A549 (cell line): ENCODE measurements around the gene NR3C1. TPM values are rescaled to one million over a fixed set of nuclear protein-coding genes. Genes with fewer than 3 reads are reported as not detected.
A peak's percentile ranks its signal among the peaks of the same experiment; 100 is the strongest.

Source experiments
- ATAC-seq, 2 experiments: fragments of 200-7000 bp in 1 of 2; fragments of >200 bp in 1 of 2; cut with Nextera tagmentation in 1 of 2; cut with Tn5 transposase in 1 of 2; 3 replicates each; pipeline versions ENCODE4 v1.8.0 to v1.9.1; 2018 to 2020; ENCODE audit warnings: mild to moderate bottlenecking in 1 of 2, moderate library complexity in 1 of 2
- CTCF ChIA-PET: fragments of 300-600 bp; sonication (Branson Sonifier 250); formaldehyde crosslinking; extraction: SDS; loops from one replicate; lab custom pipeline; 2021; ENCODE audit warnings: antibody characterized with exemption, inconsistent platforms; lab: Yijun Ruan, JAX
- POLR2A ChIA-PET: fragments of 350-600 bp; formaldehyde crosslinking; extraction: SDS; loops from one replicate; lab custom pipeline; 2021; ENCODE audit warnings: antibody characterized with exemption, inconsistent platforms; lab: Yijun Ruan, JAX
- DNase-seq, 2 experiments: peaks; one replicate each; pipeline versions ENCODE4 v3.0.0 to v3.0.0-alpha.2; 2011 to 2016; ENCODE audit warnings: low read depth in 1 of 2, low spot score in 1 of 2
- FAIRE-seq: peaks from 2 replicates; lab custom pipeline; 2011; peaks lifted over from hg19 to GRCh38; lab: Jason Lieb, UNC
- H3K27ac ChIP-seq, 2 experiments: fragments of >200 bp; sonication (Bioruptor Twin); formaldehyde crosslinking; 3 replicates each; pipeline ENCODE4 v1.5.1; 2016 to 2017
- H3K4me1 ChIP-seq: fragments of >200 bp; sonication (Bioruptor Twin); formaldehyde crosslinking; 3 replicates; pipeline ENCODE4 v1.6.1; 2016
- H3K4me2 ChIP-seq: fragments of >200 bp; sonication (Bioruptor Twin); formaldehyde crosslinking; 3 replicates; pipeline ENCODE4 v1.6.1; 2016
- H3K4me3 ChIP-seq: fragments of >200 bp; sonication (Bioruptor Twin); formaldehyde crosslinking; 3 replicates; pipeline ENCODE4 v1.5.1; 2016
- H3K9me3 ChIP-seq: fragments of >200 bp; sonication (Bioruptor Twin); formaldehyde crosslinking; 3 replicates; pipeline ENCODE4 v1.6.1; 2016
- BHLHE40 ChIP-seq: IDR thresholded peaks from 2 replicates; pipeline ENCODE4 v1.6.1; 2012; ENCODE audit warnings: low read depth, low read length, inconsistent platforms
- EHMT2 ChIP-seq: fragments of 200-600 bp; sonication (generic); IDR thresholded peaks from 2 replicates; pipeline ENCODE4 v1.6.1; 2016; ENCODE audit warnings: antibody characterized with exemption, low read depth, mild to moderate bottlenecking, moderate library complexity
- FOSL2 ChIP-seq, 2 experiments: fragments of 450-650 bp in 1 of 2; fragments of >200 bp in 1 of 2; sonication (Bioruptor Twin) in 1 of 2; formaldehyde crosslinking; IDR thresholded peaks; 2 replicates each; pipeline versions ENCODE4 v1.5.0 to v1.6.1; 2016 to 2020; ENCODE audit warnings: mild to moderate bottlenecking in 1 of 2, moderate library complexity in 1 of 2
- GATA3 ChIP-seq: IDR thresholded peaks from 2 replicates; pipeline ENCODE4 v1.6.1; 2012; ENCODE audit warnings: borderline replicate concordance
- HDAC2 ChIP-seq: fragments of 200-600 bp; sonication (generic); IDR thresholded peaks from 2 replicates; pipeline ENCODE4 v1.6.1; 2016
- HOXB13 ChIP-seq: fragments of 250-450 bp; sonication (Bioruptor Pico); IDR thresholded peaks from 2 replicates; pipeline ENCODE4 v1.5.0; 2020; ENCODE audit warnings: low read depth, mild to moderate bottlenecking, moderate library complexity
- RAD21 ChIP-seq, 2 experiments: fragments of >200 bp in 1 of 2; sonication (Bioruptor Twin) in 1 of 2; formaldehyde crosslinking in 1 of 2; IDR thresholded peaks in 1 of 2; conservative IDR thresholded peaks in 1 of 2; 2 replicates in 1 of 2; 3 replicates in 1 of 2; pipeline ENCODE4 v1.6.1; 2012 to 2018; ENCODE audit warnings: inconsistent platforms in 1 of 2
- RCOR1 ChIP-seq: fragments of 150-350 bp; IDR thresholded peaks from 2 replicates; pipeline ENCODE4 v1.6.1; 2014; ENCODE audit warnings: antibody characterized with exemption, low read length, low read depth
- SMC3 ChIP-seq: fragments of >200 bp; sonication (Bioruptor Twin); formaldehyde crosslinking; IDR thresholded peaks from 3 replicates; pipeline ENCODE4 v1.6.1; 2018; ENCODE audit warnings: inconsistent platforms
- ZNF302 ChIP-seq: fragments of 250-450 bp; sonication (Bioruptor Pico); IDR thresholded peaks from 2 replicates; pipeline ENCODE4 v1.9.0; 2021; ENCODE audit warnings: inconsistent platforms, mild to moderate bottlenecking, moderate library complexity
- ZSCAN20 ChIP-seq: fragments of 250-450 bp; sonication (Bioruptor Pico); IDR thresholded peaks from 2 replicates; pipeline ENCODE4 v1.8.0; 2022; ENCODE audit warnings: mild to moderate bottlenecking, moderate library complexity
- WGBS: methylation state at CpG from one replicate; pipeline ENCODE4 v1.1.6; 2017; ENCODE audit errors: missing lambda C conversion rate; 5-methylcytosine and 5-hydroxymethylcytosine counted together
- polyA plus RNA-seq, 4 experiments: library from polyadenylated mRNA; depleted of rRNA in 3 of 4; stranded (reverse); fragments of >200 nt; fragmentation: RNase III in 1 of 4; extraction: RNeasy Plus Mini Kit Qiagen cat#74134 plus additional on column Dnase treatment in 1 of 4; gene quantifications; 2 replicates in 3 of 4; 3 replicates in 1 of 4; pipeline ENCODE4 v1.2.3, GENCODE V29; 2011 to 2017
- TF ChIP-seq, protein P1 (sequence below): fragments of 450-650 bp; IDR thresholded peaks from 2 replicates; pipeline ENCODE4 v1.6.1; 2014; ENCODE audit warnings: antibody characterized with exemption
- TF ChIP-seq, protein P2 (sequence below): fragments of >200 bp; sonication (Bioruptor Twin); formaldehyde crosslinking; IDR thresholded peaks from 3 replicates; pipeline ENCODE4 v1.6.1; 2016
- TF ChIP-seq, protein P3 (sequence below): IDR thresholded peaks from 2 replicates; pipeline ENCODE4 v1.6.1; 2012
- TF ChIP-seq, protein P4 (sequence below): fragments of 250-450 bp; sonication (Bioruptor Pico); IDR thresholded peaks from 2 replicates; pipeline ENCODE4 v1.5.0; 2020; ENCODE audit warnings: low read depth, mild to moderate bottlenecking, moderate library complexity
- TF ChIP-seq, protein P5 (sequence below): IDR thresholded peaks from 2 replicates; pipeline ENCODE4 v1.6.1; 2012; ENCODE audit warnings: low read depth, borderline replicate concordance
- TF ChIP-seq, protein P6 (sequence below): IDR thresholded peaks from 2 replicates; pipeline ENCODE4 v1.6.1; 2012
- TF ChIP-seq, protein P7 (sequence below): fragments of >200 bp; sonication (Bioruptor Twin); formaldehyde crosslinking; IDR thresholded peaks from 3 replicates; pipeline ENCODE4 v1.5.1; 2016
- TF ChIP-seq, protein P8 (sequence below): fragments of 250-450 bp; sonication (Bioruptor Pico); IDR thresholded peaks from 2 replicates; pipeline ENCODE4 v1.5.0; 2021; ENCODE audit warnings: mild to moderate bottlenecking, moderate library complexity, borderline replicate concordance

NR3C1 gene
- polyA plus RNA-seq, 2 of the 4 experiments (the other 2 are of a cell fraction): 46.5 to 73.0 TPM

DNA sequence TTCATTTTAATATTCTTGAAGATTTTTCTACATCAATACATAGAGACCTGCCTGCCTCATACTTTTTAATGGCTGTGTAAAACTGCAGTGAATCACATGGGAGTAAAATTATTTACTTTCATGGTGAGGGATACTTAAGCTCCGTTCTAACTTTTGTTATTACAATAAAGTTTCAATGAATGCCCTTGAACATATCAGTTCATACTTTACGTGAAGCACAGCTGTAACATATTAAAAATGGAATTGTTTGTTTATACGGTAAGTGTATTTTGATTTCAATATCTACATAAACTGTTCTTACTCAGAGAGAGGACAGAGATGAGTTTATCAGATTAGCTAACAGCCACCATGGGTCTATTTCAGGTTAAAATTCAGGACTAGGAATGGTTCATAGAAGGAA is 155.1 kb downstream of the NR3C1 start:
- H3K9me3 ChIP-seq: no peaks in the 10 kb centered on the region
- no peak for DNase-seq
- WGBS: 91% methylated on average over 3 of the region's 3 CpGs
- TF ChIP-seq ZSCAN20: no peak
- FAIRE-seq: no peak
- CTCF ChIA-PET: interaction anchor here (0.9 kb wide), 1 partner anchor 11 kb away, joined by 3 read pairs; no protein-coding TSS in a partner anchor
- peaks cover 52% of the 10 kb centered on the region for H3K4me1 ChIP-seq
- no peak overlapping the region for H3K4me3 ChIP-seq
- POLR2A ChIA-PET: no interaction called here
- ATAC-seq: no peak
- peak overlapping the region; percentile 69 to 92 for H3K27ac ChIP-seq
- H3K4me2 ChIP-seq: peak overlapping the region; percentile 39; the same call in 2 of the 3 replicates

DNA sequence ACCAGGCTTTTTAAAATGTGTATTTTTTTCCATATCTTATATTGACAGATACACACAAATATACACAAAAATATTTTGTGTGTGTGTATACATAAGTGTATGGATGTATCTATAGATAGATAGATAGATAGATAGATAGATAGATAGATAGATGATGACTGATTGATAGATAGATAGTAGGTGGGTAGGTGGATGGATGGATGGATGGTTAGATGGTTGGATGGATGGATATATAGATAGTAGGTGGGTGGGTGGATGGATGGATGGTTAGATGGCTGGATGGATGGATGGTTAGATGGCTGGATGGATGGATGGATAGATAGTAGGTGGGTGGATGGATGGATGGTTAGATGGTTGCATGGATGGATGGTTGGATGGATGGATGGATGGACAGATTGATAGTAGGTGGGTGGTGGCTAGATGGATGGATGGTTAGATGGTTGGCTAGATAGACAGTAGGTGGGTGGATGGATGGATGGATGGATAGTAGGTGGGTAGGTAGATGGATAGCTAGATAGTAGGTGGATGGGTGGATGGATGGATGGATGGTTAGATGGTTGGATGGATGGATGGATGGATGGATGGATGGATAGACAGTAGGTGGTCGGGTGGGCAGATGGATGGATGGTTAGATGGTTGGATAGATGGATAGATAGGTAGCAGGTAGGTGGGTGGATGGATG is 156.2 kb downstream of the NR3C1 start:
- TF ChIP-seq ZNF302 (no peak), HOXB13 (CRISPR knock-in tag) (no peak), RCOR1 (no peak), GATA3 (no peak)
- TF ChIP-seq, protein P1, sequence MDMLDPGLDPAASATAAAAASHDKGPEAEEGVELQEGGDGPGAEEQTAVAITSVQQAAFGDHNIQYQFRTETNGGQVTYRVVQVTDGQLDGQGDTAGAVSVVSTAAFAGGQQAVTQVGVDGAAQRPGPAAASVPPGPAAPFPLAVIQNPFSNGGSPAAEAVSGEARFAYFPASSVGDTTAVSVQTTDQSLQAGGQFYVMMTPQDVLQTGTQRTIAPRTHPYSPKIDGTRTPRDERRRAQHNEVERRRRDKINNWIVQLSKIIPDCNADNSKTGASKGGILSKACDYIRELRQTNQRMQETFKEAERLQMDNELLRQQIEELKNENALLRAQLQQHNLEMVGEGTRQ: no peak
- DNase-seq (no peak), ATAC-seq (no peak), FAIRE-seq (no peak)
- H3K9me3 ChIP-seq: no peaks in the 10 kb centered on the region
- WGBS: 96% methylated on average over 1 of the region's 1 CpG
- ChIA-PET POLR2A (no interaction called here), CTCF (interaction anchor here (0.6 kb wide), 1 partner anchor 232 kb away, joined by 3 read pairs; no protein-coding TSS in a partner anchor)
- peaks cover 63% of the 10 kb centered on the region for H3K4me1 ChIP-seq
- H3K27ac ChIP-seq: peak overlapping the region; percentile 88 to 92
- no peak overlapping the region for H3K4me3 ChIP-seq
- no peak overlapping the region; the same call in 2 of the 3 replicates for H3K4me2 ChIP-seq

DNA sequence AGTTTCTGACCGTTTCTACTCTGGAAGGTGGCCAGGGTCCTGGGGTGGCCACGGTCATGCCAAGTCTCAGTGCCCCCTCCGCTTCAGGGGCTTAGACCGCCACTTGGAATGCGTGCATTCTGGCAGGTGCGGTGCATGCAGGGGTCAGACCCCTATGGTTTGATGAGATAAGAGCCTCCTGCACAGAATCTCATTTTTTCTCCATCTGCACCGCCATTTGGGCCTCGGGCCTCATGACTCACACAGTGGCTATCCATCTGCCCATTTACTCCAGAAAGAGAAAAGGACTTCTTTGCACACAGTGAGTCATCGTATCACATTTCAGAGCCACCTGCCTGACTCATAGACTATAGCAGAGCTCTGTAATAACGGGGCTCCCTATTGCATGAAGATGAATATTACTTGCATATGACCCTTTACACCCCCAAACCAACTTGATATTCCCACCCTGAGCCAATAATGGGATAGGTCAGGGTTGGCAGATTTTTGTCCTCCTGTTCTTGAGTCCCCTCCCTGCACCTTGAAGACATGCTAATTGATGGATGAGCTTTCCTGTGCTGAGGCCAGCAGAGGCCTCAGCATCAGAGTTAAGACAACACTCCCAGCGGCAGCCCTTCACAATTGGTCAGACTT is 157.4 kb downstream of the NR3C1 start:
- no peaks in the 10 kb centered on the region for H3K9me3 ChIP-seq
- peaks cover 75% of the 10 kb centered on the region for H3K4me1 ChIP-seq
- CTCF ChIA-PET: interaction anchor here (1.6 kb wide), 1 partner anchor 66 kb away, joined by 3 read pairs; no protein-coding TSS in a partner anchor
- peak overlapping the region; percentile 83 for H3K4me2 ChIP-seq
- POLR2A ChIA-PET: interaction anchor here (2.1 kb wide), 1 partner anchor 158 kb away, joined by 9 read pairs; the partner anchor contains the start of gene NR3C1
- no peak overlapping the region for H3K4me3 ChIP-seq
- WGBS: 3% methylated on average over 11 of the region's 11 CpGs
- ATAC-seq: peak; percentile 87 to 90
- DNase-seq: peak; percentile 94 to 96
- H3K27ac ChIP-seq: peak overlapping the region; percentile 88 to 92
- FAIRE-seq: no peak
- no peak for TF ChIP-seq RCOR1
- TF ChIP-seq, protein P2, sequence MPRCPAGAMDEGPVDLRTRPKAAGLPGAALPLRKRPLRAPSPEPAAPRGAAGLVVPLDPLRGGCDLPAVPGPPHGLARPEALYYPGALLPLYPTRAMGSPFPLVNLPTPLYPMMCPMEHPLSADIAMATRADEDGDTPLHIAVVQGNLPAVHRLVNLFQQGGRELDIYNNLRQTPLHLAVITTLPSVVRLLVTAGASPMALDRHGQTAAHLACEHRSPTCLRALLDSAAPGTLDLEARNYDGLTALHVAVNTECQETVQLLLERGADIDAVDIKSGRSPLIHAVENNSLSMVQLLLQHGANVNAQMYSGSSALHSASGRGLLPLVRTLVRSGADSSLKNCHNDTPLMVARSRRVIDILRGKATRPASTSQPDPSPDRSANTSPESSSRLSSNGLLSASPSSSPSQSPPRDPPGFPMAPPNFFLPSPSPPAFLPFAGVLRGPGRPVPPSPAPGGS: peak; percentile 90; the same call in 2 of the 3 replicates
- TF ChIP-seq, protein P3, sequence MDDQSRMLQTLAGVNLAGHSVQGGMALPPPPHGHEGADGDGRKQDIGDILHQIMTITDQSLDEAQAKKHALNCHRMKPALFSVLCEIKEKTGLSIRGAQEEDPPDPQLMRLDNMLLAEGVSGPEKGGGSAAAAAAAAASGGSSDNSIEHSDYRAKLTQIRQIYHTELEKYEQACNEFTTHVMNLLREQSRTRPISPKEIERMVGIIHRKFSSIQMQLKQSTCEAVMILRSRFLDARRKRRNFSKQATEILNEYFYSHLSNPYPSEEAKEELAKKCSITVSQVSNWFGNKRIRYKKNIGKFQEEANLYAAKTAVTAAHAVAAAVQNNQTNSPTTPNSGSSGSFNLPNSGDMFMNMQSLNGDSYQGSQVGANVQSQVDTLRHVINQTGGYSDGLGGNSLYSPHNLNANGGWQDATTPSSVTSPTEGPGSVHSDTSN: peak; percentile 85
- TF ChIP-seq FOSL2 (IDR thresholded peaks at IDR 0.05): peak; percentile 99
- TF ChIP-seq FOSL2 (CRISPR knock-in tag; IDR thresholded peaks at IDR 0.05): peak; percentile 100
- TF ChIP-seq, protein P4, sequence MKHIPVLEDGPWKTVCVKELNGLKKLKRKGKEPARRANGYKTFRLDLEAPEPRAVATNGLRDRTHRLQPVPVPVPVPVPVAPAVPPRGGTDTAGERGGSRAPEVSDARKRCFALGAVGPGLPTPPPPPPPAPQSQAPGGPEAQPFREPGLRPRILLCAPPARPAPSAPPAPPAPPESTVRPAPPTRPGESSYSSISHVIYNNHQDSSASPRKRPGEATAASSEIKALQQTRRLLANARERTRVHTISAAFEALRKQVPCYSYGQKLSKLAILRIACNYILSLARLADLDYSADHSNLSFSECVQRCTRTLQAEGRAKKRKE: peak; percentile 85; the same call in 1 of the 2 replicates
- no peak for TF ChIP-seq EHMT2
- peak; percentile 38 to 55 for TF ChIP-seq RAD21 (conservative IDR thresholded peaks at IDR 0.05 in 1 of 2, IDR thresholded peaks at IDR 0.05 in 1 of 2)
- no peak for TF ChIP-seq HDAC2
- TF ChIP-seq, protein P5, sequence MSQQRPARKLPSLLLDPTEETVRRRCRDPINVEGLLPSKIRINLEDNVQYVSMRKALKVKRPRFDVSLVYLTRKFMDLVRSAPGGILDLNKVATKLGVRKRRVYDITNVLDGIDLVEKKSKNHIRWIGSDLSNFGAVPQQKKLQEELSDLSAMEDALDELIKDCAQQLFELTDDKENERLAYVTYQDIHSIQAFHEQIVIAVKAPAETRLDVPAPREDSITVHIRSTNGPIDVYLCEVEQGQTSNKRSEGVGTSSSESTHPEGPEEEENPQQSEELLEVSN: peak; percentile 49; the same call in 1 of the 2 replicates
- TF ChIP-seq, protein P6, sequence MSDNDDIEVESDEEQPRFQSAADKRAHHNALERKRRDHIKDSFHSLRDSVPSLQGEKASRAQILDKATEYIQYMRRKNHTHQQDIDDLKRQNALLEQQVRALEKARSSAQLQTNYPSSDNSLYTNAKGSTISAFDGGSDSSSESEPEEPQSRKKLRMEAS: peak; percentile 91
- TF ChIP-seq, protein P7, sequence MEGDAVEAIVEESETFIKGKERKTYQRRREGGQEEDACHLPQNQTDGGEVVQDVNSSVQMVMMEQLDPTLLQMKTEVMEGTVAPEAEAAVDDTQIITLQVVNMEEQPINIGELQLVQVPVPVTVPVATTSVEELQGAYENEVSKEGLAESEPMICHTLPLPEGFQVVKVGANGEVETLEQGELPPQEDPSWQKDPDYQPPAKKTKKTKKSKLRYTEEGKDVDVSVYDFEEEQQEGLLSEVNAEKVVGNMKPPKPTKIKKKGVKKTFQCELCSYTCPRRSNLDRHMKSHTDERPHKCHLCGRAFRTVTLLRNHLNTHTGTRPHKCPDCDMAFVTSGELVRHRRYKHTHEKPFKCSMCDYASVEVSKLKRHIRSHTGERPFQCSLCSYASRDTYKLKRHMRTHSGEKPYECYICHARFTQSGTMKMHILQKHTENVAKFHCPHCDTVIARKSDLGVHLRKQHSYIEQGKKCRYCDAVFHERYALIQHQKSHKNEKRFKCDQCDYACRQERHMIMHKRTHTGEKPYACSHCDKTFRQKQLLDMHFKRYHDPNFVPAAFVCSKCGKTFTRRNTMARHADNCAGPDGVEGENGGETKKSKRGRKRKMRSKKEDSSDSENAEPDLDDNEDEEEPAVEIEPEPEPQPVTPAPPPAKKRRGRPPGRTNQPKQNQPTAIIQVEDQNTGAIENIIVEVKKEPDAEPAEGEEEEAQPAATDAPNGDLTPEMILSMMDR: no peak
- peak; percentile 49; the same call in 2 of the 3 replicates for TF ChIP-seq SMC3
- TF ChIP-seq BHLHE40: no peak
- TF ChIP-seq, protein P8, sequence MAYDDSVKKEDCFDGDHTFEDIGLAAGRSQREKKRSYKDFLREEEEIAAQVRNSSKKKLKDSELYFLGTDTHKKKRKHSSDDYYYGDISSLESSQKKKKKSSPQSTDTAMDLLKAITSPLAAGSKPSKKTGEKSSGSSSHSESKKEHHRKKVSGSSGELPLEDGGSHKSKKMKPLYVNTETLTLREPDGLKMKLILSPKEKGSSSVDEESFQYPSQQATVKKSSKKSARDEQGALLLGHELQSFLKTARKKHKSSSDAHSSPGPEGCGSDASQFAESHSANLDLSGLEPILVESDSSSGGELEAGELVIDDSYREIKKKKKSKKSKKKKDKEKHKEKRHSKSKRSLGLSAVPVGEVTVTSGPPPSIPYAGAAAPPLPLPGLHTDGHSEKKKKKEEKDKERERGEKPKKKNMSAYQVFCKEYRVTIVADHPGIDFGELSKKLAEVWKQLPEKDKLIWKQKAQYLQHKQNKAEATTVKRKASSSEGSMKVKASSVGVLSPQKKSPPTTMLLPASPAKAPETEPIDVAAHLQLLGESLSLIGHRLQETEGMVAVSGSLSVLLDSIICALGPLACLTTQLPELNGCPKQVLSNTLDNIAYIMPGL (CRISPR knock-in tag): no peak
- TF ChIP-seq, protein P1: no peak
